A204.1 (cell line): ENCODE data around the gene ADAT3.
A peak's percentile ranks its signal among the peaks of the same experiment; 100 is the strongest.
"Not testable (repeated sequence)": the region's sequence is repeated elsewhere in the genome, so short reads cannot be mapped to it uniquely, and the experiment has no call there.

ENCODE experiments used
- FAIRE-seq: peaks from 2 replicates; lab custom pipeline; 2012; peaks lifted over from hg19 to GRCh38; lab: Jason Lieb, UNC

ADAT3 gene

GRCh38 chr19:1882786-1883692 is 22.2 kb upstream of the ADAT3 start:
- FAIRE-seq = no peak

- FAIRE-seq = no peak
Measured at GRCh38 chr19:1883784-1884183, 21.4 kb upstream of the ADAT3 start.

- FAIRE-seq = no peak
Measured at GRCh38 chr19:1884291-1884718, 20.9 kb upstream of the ADAT3 start.

- no peak for FAIRE-seq
Measured at GRCh38 chr19:1884719-1885334, 20.4 kb upstream of the ADAT3 start.

GRCh38 chr19:1885398-1886119 is 19.6 kb upstream of the ADAT3 start, which contains the start of gene ABHD17A:
TSS of gene ABHD17A (minus strand) at chr19:1885496. CDS start at chr19:1881566, 3,930 bp downstream.
- peak; percentile 84 for FAIRE-seq

GRCh38 chr19:1886360-1886759 is 18.8 kb upstream of the ADAT3 start:
- FAIRE-seq = not testable (repeated sequence)

GRCh38 chr19:1888385-1888784 is 16.8 kb upstream of the ADAT3 start:
- no peak for FAIRE-seq

GRCh38 chr19:1889907-1890306 is 15.3 kb upstream of the ADAT3 start:
- no peak for FAIRE-seq

- no peak for FAIRE-seq
Measured at GRCh38 chr19:1893791-1894190, 11.4 kb upstream of the ADAT3 start.

- no peak for FAIRE-seq
Measured at GRCh38 chr19:1896508-1896907, 8.7 kb upstream of the ADAT3 start.

- FAIRE-seq = no peak
Measured at GRCh38 chr19:1901940-1902404, 3.2 kb upstream of the ADAT3 start.

- no peak for FAIRE-seq
Measured at GRCh38 chr19:1902923-1903322, 2.3 kb upstream of the ADAT3 start.

- no peak for FAIRE-seq
Measured at GRCh38 chr19:1904860-1905109, 414 bp upstream of the ADAT3 start.

- no peak for FAIRE-seq
Measured at GRCh38 chr19:1905863-1906375, 720 bp downstream of the ADAT3 start.

- no peak for FAIRE-seq
Measured at GRCh38 chr19:1906985-1907562, 1.9 kb downstream of the ADAT3 start.

- FAIRE-seq = no peak
Measured at GRCh38 chr19:1907563-1908363, 2.6 kb downstream of the ADAT3 start.

- no peak for FAIRE-seq
Measured at GRCh38 chr19:1908364-1908678, 3.1 kb downstream of the ADAT3 start.

GRCh38 chr19:1909761-1910080 is 4.5 kb downstream of the ADAT3 start:
- FAIRE-seq = no peak

- no peak for FAIRE-seq
Measured at GRCh38 chr19:1910177-1910576, 5.0 kb downstream of the ADAT3 start.

- no peak for FAIRE-seq
Measured at GRCh38 chr19:1911098-1911497, 5.9 kb downstream of the ADAT3 start.

GRCh38 chr19:1911995-1912394 is 6.8 kb downstream of the ADAT3 start:
- FAIRE-seq = no peak
